HG03045 (cell line): ENCODE measurements around the gene PFN1.
"Not testable (repeated sequence)": the region's sequence is repeated elsewhere in the genome, so short reads cannot be mapped to it uniquely, and the experiment has no call there.

Source experiments
- ATAC-seq: cut with Tn5 transposase; IDR thresholded peaks from one replicate; pipeline ENCODE4 v1.9.1; 2021; ENCODE audit warnings: mild to moderate bottlenecking, moderate library complexity; ENCODE audit not compliant: unreplicated experiment

The PFN1 gene

DNA sequence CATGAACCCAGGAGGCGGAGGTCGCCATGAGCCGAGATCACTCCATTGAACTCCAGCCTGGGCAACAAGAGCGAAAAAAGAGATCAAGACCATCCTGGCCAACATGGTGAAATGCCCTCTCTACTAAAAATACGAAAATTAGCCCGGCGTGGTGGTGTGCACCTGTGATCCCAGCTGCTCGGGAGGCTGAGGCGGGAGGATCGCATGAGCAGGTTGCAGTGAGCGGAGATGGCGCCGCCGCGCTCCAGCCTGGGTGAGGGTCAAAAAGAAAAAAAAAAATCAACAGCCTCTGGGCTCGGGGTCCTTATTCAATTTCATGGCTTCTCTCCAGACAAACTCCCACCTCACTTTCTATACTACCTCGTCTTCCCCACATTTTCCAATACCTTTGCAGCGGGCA lies 19.4 kb downstream of the PFN1 start:
- ATAC-seq = no peak

DNA sequence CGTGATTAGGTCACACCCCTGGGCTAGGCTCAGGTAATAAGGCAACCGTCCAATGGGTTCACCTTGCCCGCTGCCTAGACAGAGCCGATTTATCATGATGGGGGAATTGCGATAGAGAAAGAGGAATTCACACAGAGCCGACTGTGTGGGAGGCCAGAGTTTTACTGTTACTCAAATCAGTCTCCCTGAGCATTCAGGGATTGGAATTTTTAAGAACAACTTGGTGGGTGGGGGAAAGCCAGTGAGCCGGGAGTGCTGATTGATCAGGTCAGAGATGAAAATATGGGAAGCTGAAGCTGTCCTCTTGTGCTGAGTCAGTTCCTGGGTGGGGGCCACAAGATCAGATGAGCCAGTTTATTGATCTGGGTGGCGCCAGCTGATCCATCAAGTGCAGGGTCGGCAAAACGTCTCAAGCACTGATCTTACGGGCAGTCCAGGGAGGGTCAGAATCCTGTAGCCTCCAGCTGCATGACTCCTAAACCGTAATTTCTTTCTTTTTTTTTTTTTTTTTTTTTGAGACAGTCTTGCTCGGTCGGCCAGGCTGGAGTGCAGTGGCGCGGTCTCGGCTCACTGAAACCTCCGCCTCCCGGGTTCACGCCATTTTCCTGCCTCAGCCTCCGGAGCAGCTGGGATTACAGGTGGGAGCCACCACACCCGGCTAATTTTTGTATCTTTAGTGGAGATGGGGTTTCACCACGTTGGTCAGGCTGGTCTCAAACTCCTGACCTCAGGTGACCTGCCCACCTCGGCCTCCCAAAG lies 21.6 kb downstream of the PFN1 start:
- not testable (repeated sequence) for ATAC-seq

DNA sequence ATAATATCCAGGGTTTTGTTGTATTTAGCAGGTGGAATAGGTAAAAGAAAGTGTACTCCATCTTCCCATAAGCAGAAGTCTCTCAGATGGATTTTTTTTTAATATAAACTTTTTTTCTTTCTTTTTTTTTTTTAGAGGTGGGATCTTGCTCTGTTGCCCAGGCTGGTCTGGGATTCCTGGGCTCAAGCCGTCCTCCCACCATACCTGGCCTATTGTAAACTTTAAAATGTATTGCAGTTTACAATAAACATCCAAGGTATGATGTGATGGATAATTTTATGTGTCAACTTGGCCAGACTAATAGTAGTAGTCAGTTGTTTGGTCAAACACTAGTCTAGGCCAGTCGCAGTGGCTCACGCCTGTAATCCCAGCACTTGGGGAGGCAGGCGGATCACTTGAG lies 27.0 kb downstream of the PFN1 start:
- ATAC-seq = no peak

DNA sequence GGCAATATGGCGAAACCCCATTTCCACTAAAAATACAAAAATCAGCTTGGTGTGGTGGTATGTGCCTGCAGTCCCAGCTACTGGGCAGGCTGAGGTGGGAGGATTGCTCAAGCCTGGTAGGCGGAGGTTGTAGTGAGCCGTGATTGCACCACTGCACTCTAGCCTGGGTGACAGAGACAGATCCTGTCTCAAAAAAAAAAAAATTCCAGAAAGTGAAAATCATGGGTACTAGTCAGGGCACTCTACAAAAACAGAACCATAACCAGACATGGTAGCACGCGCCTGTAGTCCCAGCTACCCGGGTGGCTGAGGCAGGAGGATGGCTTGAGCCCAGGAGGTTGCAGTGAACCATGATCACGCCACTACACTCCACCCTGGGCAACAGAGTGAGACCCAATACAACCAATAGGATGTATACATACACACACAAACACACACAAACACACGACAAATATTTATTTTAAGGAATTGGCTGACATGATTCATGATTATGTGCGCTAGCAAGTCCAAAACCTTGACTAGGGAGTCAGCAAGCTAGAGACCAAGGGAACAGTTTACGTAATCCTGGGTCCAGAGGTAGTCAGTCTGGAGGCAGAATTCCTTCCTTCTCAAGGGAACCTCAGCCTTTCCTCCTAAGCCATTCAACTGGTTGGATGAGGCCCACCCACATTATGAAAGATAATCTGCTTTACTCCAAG lies 27.8 kb downstream of the PFN1 start:
- no peak for ATAC-seq

DNA sequence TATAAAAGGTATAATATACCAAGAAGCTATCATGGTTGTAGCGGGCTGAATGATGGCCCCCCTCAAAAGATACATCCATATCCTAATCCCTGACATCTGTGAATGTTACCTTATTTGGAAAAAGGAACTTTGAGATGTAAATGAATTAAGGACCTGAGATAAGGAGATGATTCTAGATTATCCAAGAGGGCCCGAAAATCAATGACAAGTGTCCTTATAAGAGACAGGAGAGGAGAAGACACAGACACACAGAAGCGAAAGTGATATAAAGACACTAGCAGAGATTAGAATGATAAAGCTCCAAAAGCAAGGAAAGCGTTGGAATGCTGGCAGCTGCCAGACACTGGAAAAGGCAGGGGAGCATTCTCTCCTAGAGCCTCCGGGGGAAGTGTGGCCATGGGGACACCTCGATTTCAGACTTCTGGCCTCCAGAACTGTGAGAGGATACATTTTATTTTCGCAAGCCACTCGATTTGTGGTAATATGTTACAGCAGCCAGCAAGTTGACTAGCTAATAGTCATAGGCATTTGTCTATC lies 28.8 kb downstream of the PFN1 start:
- no peak for ATAC-seq

DNA sequence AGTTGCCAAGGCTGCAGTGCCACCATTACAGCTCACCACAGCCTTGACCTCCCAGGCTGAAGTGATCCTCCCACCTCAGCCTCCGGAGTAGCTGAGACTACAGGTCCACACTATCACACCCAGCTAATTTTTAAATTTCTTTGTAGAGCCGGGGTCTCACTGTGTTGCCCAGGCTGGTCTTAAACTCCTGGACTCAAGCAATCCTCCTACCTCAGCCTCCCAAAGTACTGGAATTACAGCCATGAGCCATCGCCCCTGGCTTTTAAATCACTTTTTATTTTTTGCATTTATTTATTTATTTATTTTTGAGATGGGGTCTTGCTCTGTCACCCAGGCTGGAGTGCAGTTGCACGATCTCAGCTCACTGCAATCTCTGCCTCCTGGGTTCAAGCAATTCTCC lies 33.8 kb downstream of the PFN1 start:
- not testable (repeated sequence) for ATAC-seq

DNA sequence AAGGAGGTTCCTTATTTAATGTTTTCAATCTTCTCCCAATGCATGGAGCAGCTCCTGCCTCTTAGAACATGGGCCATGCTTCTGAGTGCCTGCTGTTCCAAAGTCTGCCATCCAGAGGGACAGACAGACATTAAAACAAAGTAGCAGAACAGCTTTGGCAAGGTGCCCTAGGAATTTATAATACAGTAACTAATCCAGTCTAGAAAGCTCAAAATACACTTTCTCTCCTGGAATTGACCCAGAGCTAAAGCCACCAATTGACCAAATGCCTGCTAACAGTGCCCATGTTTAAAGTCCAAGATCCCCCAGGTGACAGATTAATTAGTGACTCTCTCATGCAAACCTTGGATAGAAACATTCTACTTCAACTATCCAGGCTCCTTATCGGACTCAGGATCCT lies 34.3 kb downstream of the PFN1 start:
- ATAC-seq = no peak

DNA sequence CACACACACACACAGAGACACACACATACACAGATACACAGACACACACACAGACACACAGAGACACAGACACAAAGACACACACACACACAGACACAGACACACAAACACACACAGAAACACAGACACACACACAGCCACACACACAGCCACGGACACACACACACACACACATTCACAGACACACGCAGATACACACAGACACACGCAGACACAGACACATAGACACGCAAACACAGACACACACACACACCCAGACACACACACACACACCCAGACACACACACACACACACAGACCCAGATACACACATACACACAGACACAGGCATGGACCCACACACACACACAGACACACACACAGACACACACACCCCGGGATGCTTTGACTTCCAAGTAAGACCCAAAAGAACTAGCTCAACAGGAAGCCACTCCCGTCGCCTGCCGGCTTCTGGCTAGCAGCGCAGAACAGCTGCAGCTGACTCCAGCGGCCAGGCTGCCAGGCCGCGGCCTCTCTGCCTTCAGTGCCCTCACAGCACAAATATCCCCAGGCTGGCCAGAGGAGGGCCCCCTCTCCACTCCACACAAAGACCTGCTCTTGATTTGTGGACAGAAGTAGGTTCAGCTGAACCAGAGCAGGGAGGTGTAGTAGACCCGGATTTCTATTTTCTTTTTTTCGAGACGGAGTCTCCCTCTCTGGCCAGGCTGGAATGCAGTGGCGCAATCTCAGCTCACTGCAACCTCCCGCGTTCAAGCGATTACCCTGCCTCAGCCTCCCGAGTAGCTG lies 39.4 kb downstream of the PFN1 start:
- ATAC-seq = no peak

DNA sequence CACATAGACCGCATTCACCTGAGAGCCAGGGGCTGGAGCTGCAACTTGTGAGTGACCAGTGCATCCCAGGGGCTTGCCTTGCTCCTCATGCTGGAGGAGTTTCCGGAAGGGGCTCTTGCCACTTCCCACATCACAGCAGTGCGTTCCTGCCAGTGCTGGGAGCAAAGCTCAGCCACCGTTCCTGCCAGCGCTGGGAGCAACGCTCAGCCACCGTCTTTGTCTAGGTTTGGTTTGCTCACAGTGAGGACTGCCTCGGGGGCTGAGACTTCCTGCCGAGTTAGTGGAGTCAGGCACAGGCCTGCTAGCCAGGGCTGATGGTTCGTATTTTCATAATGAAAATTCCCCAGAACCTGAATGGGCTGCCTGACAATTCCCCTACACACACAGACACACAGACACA lies 40.0 kb downstream of the PFN1 start:
- ATAC-seq = no peak

DNA sequence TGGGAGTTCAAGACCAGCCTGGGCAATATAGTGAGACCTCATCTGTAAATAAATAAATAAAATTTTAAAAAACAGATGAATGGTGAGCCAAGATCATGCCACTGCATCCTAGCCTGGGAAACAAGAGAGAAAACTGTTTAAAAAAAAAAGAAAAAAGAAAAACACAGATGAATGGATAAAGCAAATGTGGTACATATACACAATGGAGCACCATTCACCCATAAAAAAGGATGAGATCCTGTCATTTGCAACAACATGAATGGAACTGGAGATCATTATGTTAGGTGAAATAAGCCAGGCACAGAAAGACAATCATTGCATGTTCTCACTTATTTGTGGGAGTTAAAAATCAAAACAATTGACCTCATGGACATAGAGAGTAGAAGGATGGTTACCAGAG lies 41.7 kb downstream of the PFN1 start:
- not testable (repeated sequence) for ATAC-seq

DNA sequence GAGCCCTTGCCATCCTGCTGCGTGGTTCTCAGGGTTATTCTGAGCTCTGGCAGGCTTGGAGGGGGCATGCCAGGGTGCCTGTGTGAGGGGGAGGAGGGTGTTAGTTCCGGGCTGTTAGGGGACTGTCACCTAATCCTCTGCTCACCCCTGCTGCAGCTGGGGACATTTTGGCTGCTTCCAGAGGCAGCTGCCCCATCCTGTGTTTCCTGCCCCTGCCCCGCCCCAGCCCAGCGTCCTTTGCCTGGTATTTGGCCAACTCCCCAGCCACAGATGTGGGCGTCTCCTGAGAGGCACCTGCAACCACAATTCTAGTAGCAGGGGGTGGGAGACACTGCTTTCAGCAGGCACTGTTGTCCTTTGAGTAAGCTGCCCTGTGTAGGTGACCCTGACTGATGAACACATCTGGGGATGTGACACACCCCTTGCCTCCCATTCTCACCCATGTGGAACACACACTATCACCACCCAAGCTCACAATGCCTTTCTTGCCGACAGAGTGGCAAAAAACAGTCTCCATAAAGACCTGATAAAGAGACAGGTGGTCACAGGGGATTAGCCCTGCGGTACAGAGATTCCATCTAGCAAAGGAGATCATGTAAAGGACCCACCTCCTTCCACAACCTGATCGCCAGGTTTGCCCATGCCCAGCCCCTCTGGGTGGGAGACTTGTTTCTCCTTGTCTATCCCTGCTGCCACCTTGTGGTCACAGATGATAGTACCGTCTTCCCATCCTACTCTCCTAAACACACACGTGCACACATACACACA lies 45.1 kb downstream of the PFN1 start, which contains the start of gene CHRNE:
TSS of gene CHRNE (minus strand) at position 48 of the 768 bp plus-strand sequence. CDS start at position 13, 35 bp downstream.
- ATAC-seq = no peak

DNA sequence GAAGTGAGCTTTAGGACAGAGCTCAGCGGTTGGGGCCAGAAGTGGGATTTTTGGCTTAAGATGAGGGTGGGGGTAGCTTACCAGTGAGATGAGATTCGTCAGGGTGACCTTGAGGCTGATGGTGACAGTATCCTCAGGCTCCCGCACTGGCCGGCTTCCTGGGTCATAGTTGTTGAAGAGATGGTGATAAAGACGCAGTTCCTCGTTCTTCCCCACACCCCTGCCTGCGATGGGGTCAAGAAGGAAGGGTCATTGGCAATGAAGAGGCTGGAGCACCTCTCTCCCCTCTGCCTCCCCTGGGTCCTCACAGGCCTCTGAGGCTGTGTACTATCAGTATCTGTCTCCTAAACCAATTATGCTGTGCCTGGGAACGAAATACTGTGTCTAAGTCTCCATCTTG lies 45.8 kb downstream of the PFN1 start:
- ATAC-seq = no peak

DNA sequence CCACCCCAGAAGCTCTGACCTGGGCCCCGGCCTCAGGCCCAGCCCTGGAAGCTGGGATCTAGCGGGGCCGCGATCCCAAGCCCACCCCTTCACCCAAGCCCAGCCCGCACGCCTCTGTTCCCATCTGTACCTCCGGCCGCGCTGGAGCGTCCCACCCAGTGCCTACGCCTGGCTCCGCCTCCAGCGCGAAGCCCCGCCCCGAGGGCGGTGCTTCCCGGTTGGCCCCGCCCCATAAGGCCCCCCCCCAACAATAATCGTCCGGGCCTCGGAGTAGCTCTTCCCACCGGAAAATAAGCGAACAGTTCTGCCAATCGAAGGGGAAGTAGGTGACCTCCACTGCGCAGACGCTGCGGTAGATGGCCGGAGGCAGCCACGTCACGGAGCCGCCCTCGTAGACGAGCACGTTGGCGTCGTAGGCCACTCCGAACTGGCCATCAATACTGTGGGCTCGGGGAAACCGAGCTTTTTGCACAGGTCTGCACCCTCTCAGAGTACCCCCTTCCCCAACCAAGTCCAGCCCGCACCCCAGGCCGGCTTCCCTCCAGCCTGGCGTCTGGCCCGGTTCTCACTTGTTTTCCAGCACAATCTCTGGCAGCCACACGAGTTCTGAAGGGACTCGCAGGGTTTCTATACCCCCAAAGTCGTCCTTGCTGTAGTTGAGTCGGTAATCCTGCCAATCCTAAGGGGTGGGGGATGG lies 46.5 kb downstream of the PFN1 start:
- no peak for ATAC-seq

DNA sequence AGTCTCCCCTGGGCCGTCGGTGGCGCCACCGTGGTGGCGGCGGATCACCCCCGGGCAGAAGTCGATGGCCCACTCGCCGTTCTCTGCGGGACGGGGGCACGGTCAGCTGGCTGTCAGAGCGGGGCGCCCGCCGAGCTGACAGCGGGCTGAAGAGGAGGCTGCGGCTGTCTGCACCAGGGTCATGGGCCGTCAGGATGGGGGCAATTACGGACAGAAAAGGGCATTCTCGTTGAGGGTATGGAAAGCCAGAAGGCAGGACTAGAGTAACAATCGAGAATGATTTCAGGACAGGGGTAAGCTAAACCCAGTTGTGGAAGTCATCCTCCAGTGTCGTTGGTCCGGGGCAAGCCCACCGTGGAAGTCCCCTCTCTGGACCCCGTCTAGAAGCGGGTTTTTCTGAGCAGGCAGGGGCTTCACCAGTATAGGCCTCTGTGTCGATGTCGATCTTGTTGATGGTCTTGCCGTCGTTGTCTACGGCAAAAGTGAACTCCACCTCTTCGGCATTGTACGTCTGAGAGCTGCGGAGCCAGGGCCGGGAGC lies 47.2 kb downstream of the PFN1 start:
- no peak for ATAC-seq

DNA sequence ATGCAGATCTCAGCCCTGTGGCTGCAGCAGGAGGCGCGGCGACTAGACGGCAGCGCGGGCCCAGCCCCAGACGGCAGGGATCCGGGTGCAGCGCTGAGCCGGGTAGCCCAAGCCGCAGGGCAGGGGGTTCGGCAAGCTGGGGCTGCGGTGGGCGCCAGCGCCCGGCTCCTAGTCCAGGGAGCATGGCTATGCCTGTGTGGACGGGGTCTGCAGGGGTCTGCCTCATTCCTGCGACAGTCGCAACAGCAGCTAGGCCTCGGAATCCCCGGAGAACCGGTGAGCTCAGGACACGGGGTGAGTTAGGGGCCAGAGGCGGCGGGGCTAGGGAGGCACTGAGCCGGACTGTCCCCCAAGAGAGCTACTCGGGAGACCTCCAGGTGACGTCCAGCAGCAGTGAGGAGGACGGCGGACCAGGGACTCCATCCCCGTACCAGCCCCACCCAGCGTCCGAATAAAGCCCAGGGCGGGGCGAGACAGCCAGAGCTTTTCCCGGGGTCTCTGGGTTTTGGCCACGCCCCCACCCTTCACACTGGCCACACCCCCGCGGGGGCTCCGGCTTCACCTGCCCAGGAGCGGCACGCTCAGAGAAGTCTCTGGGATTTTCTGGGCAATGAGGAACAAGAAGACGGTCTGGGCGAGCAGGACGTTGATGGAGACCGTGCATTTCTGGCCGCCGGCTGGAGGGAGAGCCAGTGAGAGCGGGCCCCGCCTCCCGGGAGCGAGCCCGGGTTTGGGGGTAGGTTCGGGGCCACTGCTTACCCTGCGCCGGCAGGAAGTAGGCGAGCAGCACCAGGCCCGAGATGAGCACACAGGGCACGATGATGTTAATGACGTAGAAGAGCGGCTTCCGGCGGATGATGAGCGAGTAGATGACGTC lies 47.9 kb downstream of the PFN1 start:
- no peak for ATAC-seq

DNA sequence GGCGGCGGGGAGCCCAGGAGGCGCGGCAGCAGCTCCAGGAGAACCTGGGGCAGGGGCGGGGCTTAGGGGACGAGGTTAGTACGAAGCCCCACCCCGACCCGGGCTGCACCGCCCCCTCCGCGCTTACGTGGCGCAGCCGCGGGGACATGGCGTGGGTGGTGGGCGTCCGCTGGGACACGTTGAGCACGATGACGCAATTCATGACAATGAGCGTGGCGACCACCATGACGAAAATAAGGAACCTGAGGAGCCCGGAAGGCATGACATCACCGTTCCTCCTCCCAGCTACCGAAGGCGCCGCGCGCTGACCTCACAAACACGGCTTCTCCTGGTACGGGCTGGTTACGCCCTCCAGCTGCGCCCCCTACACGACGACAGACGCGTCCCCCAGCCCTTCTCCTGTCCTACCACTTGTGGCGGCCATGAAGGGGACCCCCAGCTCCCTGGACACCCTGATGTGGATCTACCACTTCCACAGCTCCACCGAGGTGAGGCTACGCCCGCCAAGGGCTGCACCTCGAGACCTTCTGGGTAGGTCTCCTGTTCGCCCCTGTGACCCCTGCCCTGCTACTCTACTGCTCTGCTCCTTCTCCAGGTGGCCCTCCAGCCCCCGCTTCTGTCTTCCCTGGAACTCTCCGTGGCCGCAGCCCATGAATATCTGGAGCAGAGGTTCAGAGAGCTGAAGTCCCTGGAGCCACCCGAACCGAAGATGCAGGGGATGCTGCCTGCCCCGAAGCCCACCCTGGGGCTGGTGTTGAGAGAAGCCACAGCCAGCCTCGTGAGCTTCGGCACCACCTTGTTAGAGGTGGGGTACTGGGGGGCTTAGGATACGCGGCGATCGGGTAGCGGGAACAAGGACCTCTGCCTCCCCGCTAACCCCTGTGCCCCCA lies 48.7 kb downstream of the PFN1 start, which contains the start of gene C17orf107:
TSS of gene C17orf107 (plus strand) at position 196 of the 890 bp plus-strand sequence. CDS start at position 423, 227 bp downstream.
- ATAC-seq = peak; percentile 58

DNA sequence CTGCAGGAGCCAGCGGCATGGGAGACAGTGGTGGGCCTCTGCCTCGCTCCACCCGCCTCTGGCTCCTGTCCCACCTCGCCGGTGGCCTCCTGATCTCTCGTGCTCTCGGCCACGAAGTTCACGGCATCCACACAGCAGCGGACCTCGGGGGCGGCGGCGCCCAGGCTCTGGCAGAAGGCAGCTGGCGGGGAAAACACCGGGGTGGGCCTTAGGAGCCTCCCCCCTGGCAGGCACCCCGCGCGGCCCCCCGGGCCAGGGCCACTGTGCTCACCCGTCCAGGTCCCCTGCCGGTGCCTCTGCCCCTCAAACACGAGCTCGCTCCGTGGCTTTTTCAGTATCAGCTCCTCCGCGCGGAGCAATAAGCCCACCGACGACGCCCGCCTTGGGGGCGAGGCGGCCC lies 49.4 kb downstream of the PFN1 start:
- ATAC-seq = peak; percentile 4

DNA sequence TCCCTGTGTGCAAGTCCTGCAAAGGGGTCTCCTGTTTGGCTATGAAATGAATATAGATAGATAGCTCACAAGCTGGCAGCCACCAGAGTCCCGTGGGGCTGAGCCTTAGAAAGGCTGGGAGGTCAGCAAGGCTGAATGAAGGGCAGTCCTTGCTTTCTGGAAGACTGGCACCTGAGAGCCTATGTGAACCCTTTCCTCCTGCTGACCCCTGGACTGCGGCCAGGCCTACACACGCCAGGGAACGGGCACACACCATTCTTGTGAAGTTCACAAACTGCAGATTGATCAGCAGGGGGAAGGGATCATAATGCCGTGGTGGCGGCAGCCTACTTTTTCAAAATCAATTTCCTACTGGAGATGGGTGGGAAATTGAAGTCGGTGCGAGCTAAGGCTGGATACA lies 50.0 kb downstream of the PFN1 start:
- no peak for ATAC-seq
